ENCODE measurements around the gene FYCO1. TPM values are rescaled to one million over a fixed set of nuclear protein-coding genes. Genes with fewer than 3 reads are reported as not detected.

The FYCO1 gene
- total and polyA plus RNA-seq, 2 of the 8 experiments (the other 6 are each of a cell fraction or from before 2014, with no cell fraction given) = 4.8 to 10.8 TPM

GRCh38 chr3:46027021-46027705 is 31.5 kb upstream of the FYCO1 start, which contains the start of gene XCR1 (continued):
- TF ChIP-seq MAFK (IDR thresholded peaks at IDR 0.05; ENCODE audit: low read depth, low read length) (no peak), E2F6 (IDR thresholded peaks at IDR 0.05) (no peak), CEBPB (IDR thresholded peaks at IDR 0.05; ENCODE audit: low read depth, low read length) (no peak), EP300 (IDR thresholded peaks at IDR 0.05; ENCODE audit: borderline replicate concordance in 1 of 2, low read depth in 2 of 2, low read length in 2 of 2) (no peak), KDM4A (IDR thresholded peaks at IDR 0.05; ENCODE audit: low read depth, low read length, severe bottlenecking) (no peak), POLR2A (IDR thresholded peaks at IDR 0.05; ENCODE audit: control extremely low read depth in 1 of 2, low read depth in 2 of 2, low read length in 2 of 2) (no peak)
